SU-DHL-6 (cell line): ENCODE measurements around the gene WDR31.

Experiments
- EZH2phosphoT487 ChIP-seq: fragments of 200-600 bp; sonication (generic), shearing (Covaris generic); conservative IDR thresholded peaks from 2 replicates; pipeline ENCODE4 v1.6.1; 2018; ENCODE audit warnings: mild to moderate bottlenecking, antibody characterized with exemption, low read length, moderate library complexity, mixed read lengths
- TF ChIP-seq, protein P1 (sequence below): fragments of 200-600 bp; sonication (generic); IDR thresholded peaks from one replicate; pipeline ENCODE4 v1.5.1; 2017; ENCODE audit warnings: antibody characterized with exemption, mild to moderate bottlenecking, low read length, moderate library complexity; ENCODE audit not compliant: insufficient read depth, poor library complexity, severe bottlenecking

- TF ChIP-seq EZH2phosphoT487 = no peak
- TF ChIP-seq, protein P1, sequence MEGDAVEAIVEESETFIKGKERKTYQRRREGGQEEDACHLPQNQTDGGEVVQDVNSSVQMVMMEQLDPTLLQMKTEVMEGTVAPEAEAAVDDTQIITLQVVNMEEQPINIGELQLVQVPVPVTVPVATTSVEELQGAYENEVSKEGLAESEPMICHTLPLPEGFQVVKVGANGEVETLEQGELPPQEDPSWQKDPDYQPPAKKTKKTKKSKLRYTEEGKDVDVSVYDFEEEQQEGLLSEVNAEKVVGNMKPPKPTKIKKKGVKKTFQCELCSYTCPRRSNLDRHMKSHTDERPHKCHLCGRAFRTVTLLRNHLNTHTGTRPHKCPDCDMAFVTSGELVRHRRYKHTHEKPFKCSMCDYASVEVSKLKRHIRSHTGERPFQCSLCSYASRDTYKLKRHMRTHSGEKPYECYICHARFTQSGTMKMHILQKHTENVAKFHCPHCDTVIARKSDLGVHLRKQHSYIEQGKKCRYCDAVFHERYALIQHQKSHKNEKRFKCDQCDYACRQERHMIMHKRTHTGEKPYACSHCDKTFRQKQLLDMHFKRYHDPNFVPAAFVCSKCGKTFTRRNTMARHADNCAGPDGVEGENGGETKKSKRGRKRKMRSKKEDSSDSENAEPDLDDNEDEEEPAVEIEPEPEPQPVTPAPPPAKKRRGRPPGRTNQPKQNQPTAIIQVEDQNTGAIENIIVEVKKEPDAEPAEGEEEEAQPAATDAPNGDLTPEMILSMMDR = no peak
These were observed 33.2 kb upstream of the WDR31 start for GRCh38 chr9:113373256-113373655.
